LNCAP (cell line): Measurements from ENCODE around the gene PPARGC1A.

Source experiments
- CTCF ChIP-seq: fragments of 450-650 bp; IDR thresholded peaks from 2 replicates; pipeline ENCODE4 v1.5.1; 2017; ENCODE audit warnings: mild to moderate bottlenecking

Gene PPARGC1A

GRCh38 chr4:23811161-23811560 lies 78.7 kb downstream of the PPARGC1A start:
- TF ChIP-seq CTCF = no peak

- TF ChIP-seq CTCF = no peak
Observed at GRCh38 chr4:23805450-23805851, 84.4 kb downstream of the PPARGC1A start.

GRCh38 chr4:23789762-23790161 lies 100.1 kb downstream of the PPARGC1A start:
- TF ChIP-seq CTCF = no peak

- no peak for TF ChIP-seq CTCF
Observed at GRCh38 chr4:23788460-23788859, 101.4 kb downstream of the PPARGC1A start.

- no peak for TF ChIP-seq CTCF
Observed at GRCh38 chr4:23788027-23788426, 101.8 kb downstream of the PPARGC1A start.

- no peak for TF ChIP-seq CTCF
Observed at GRCh38 chr4:23782778-23783437, 106.9 kb downstream of the PPARGC1A start.

GRCh38 chr4:23779839-23780238 lies 110.0 kb downstream of the PPARGC1A start:
- no peak for TF ChIP-seq CTCF

- no peak for TF ChIP-seq CTCF
Observed at GRCh38 chr4:23779422-23779821, 110.4 kb downstream of the PPARGC1A start.
